ENCODE measurements around the gene SLC43A3. TPM values are rescaled to one million over a fixed set of nuclear protein-coding genes. Genes with fewer than 3 reads are reported as not detected.

SLC43A3 gene
- total RNA-seq, 1 experiment from 2014 or later = 21.4 TPM

- H3K4me2 ChIP-seq (ENCODE audit: insufficient read depth, insufficient read length, low read length) = no peak within 1 kb of the TSS
- no peaks in the 10 kb centered on the region for H4K20me1 ChIP-seq (ENCODE audit: control insufficient read depth, insufficient read depth, insufficient read length)
- H4K91ac ChIP-seq (ENCODE audit: insufficient read length, low read depth, low read length) = no peak within 1 kb of the TSS
- H2BK120ac ChIP-seq (ENCODE audit: low read depth, low read length, poor library complexity, severe bottlenecking) = no peak within 1 kb of the TSS
- H4K8ac ChIP-seq (replicated peaks; ENCODE audit: insufficient read length, low read depth, low read length) = no peak within 1 kb of the TSS
- no peak within 1 kb of the TSS for H2BK15ac ChIP-seq (ENCODE audit: low read depth, low read length)
- Mint-ChIP-seq H3K36me3 (ENCODE audit: insufficient read depth in 1 of 3, low read depth in 3 of 3) (no peaks in the 10 kb centered on the region), H3K4me1 (no peaks in the 10 kb centered on the region), H3K4me3 (no peak within 1 kb of the TSS), H3K27me3 (ENCODE audit: low read depth) (peaks cover 50% of the 10 kb centered on the region), H3K9me3 (no peaks in the 10 kb centered on the region), H3K27ac (no peak within 1 kb of the TSS)
- H4K5ac ChIP-seq (ENCODE audit: insufficient read length, low read depth, low read length) = no peak within 1 kb of the TSS
- no peak within 1 kb of the TSS for H2BK20ac ChIP-seq (ENCODE audit: low read depth, low read length, poor library complexity, severe bottlenecking)
- H2AFZ ChIP-seq (ENCODE audit: low read length) = no peak within 1 kb of the TSS
- no peak for TF ChIP-seq CTCF (conservative IDR thresholded peaks at IDR 0.05)
- H3K27me3 ChIP-seq (ENCODE audit: insufficient read depth, low read length) = no peaks in the 10 kb centered on the region; the same call in 1 of the 2 replicates
- H3K4ac ChIP-seq (ENCODE audit: low read depth, low read length) = no peak within 1 kb of the TSS
- no peaks in the 10 kb centered on the region for H3K79me1 ChIP-seq (ENCODE audit: insufficient read depth, low read depth, low read length, poor library complexity, severe bottlenecking)
- no peaks in the 10 kb centered on the region for H3K23me2 ChIP-seq (ENCODE audit: insufficient read length, low read depth, low read length, poor library complexity, severe bottlenecking)
- no peak within 1 kb of the TSS for H3T11ph ChIP-seq (ENCODE audit: low read length)
- no peak within 1 kb of the TSS for H3K23ac ChIP-seq (ENCODE audit: insufficient read length, low read depth, low read length)
- H3K14ac ChIP-seq (ENCODE audit: insufficient read depth, low read length) = no peak within 1 kb of the TSS; the same call in 1 of the 2 replicates
- no peak within 1 kb of the TSS for H2BK5ac ChIP-seq (ENCODE audit: insufficient read length, low read length)
- no peaks in the 10 kb centered on the region for H3K4me1 ChIP-seq (ENCODE audit: insufficient read depth, low read length)
- no peak within 1 kb of the TSS for H3K18ac ChIP-seq (ENCODE audit: insufficient read length, low read depth, low read length)
- no peaks in the 10 kb centered on the region for H3K79me2 ChIP-seq (ENCODE audit: insufficient read depth, low read length)
- H2AK5ac ChIP-seq (ENCODE audit: insufficient read length, low read length) = no peak within 1 kb of the TSS
- no CpG with 5 or more reads among the region's 2 CpGs for WGBS (ENCODE audit: extremely low coverage, insufficient read length, low lambda C conversion rate)
- H3K27ac ChIP-seq (ENCODE audit: insufficient read length, low read depth, low read length) = no peak within 1 kb of the TSS
- H2BK12ac ChIP-seq (ENCODE audit: insufficient read length, low read depth, low read length) = no peak within 1 kb of the TSS
- H3K9me3 ChIP-seq (ENCODE audit: control insufficient read depth, low read depth, low read length) = no peaks in the 10 kb centered on the region
- no peak within 1 kb of the TSS for H3K56ac ChIP-seq (ENCODE audit: insufficient read length, low read depth, low read length)
- H3K9ac ChIP-seq (ENCODE audit: extremely low read depth, insufficient read length, low read length) = no peak within 1 kb of the TSS
- DNase-seq = no peak
Observed at GRCh38 chr11:57390535-57390934, 36.4 kb downstream of the SLC43A3 start, which contains the start of gene PRG2. Gene PRG2, minus strand, starts transcription at chr11:57390650. Its CDS starts 706 bp downstream, at chr11:57389944.

Measured in H9 (cell line).